ENCODE results near the gene NDOR1. TPM values are rescaled to one million over a fixed set of nuclear protein-coding genes. Genes with fewer than 3 reads are reported as not detected.
"Not testable (repeated sequence)": the region's sequence is repeated elsewhere in the genome, so short reads cannot be mapped to it uniquely, and the experiment has no call there.

NDOR1 gene
- total RNA-seq, 4 donors from 2014 or later, result 8.1 to 18.6 (median 11.6) TPM

GRCh38 chr9:137256856-137257255 lies 51.4 kb downstream of the NDOR1 start:
- WGBS, 2 donors, result 86 to 88% methylated on average over 15 of the region's 15 CpGs
- H3K4me3 ChIP-seq (ENCODE audit: low read depth, poor library complexity, severe bottlenecking), result no peak overlapping the region
- intact Hi-C loops (cut with DNase I; ENCODE audit: low total_unique reads), result no loop called here
- no peak for TF ChIP-seq POLR2A (IDR thresholded peaks at IDR 0.05)
- TF ChIP-seq, protein P1, sequence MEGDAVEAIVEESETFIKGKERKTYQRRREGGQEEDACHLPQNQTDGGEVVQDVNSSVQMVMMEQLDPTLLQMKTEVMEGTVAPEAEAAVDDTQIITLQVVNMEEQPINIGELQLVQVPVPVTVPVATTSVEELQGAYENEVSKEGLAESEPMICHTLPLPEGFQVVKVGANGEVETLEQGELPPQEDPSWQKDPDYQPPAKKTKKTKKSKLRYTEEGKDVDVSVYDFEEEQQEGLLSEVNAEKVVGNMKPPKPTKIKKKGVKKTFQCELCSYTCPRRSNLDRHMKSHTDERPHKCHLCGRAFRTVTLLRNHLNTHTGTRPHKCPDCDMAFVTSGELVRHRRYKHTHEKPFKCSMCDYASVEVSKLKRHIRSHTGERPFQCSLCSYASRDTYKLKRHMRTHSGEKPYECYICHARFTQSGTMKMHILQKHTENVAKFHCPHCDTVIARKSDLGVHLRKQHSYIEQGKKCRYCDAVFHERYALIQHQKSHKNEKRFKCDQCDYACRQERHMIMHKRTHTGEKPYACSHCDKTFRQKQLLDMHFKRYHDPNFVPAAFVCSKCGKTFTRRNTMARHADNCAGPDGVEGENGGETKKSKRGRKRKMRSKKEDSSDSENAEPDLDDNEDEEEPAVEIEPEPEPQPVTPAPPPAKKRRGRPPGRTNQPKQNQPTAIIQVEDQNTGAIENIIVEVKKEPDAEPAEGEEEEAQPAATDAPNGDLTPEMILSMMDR (IDR thresholded peaks at IDR 0.05), result no peak
- DNase-seq (ENCODE audit: low spot score in 2 of 2), result no peak

DNA sequence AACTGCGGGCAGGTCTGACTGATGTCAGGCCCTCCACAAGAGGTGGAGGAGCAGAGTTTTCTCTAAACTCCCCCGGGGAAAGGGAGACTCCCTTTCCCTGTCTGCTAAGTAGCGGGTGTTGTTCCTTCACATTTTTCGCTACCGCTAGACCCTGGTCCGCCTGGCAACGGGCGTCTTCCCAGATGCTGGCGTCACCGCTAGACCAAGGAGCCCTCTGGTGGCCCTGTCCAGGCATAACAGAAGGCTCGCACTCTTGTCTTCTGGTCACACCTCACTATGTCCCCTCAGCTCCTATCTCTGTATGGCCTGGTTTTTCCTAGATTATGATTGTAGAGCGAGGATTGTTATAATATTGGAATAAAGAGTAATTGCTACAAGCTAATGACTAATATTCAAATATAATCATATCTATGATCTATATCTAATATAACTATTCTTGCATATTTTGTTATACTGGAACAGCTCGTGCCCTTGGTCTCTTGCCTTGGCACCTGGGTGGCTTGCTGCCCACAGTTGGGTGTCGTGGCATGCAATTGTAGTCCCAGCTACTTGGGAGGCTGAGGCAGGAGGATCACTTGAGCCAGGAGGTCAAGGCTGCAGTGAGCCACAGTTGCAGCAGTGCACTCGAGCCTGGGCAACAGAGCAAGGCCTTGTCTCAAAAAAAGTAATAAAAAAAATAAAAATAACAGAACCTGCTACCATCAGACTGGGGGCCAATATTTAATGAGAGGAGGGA lies 56.8 kb downstream of the NDOR1 start:
- DNase-seq (ENCODE audit: low spot score in 2 of 2); H3K4me3 ChIP-seq (ENCODE audit: low read depth, poor library complexity, severe bottlenecking); intact Hi-C loops (cut with DNase I; ENCODE audit: low total_unique reads): not testable (repeated sequence)
- 46 to 55% methylated on average over 7 to 10 of the region's 15 CpGs for WGBS, 2 donors

DNA sequence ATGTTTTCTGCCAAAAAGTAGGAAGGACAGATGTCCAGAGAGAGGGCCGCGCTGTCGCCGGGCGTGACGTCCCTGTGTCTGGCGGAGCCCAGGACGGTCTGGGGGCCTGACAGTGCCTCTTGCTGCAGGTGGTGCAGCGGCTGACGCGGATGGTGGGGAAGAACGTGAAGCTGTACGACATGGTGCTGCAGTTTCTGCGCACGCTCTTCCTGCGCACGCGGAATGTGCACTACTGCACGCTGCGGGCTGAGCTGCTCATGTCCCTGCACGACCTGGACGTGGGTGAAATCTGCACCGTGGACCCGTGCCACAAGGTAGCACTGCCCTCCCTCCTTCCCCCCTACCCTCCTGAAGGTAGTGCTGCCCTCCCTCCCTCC lies 57.4 kb downstream of the NDOR1 start:
- 86 to 90% methylated on average over 24 of the region's 24 CpGs for WGBS, 2 donors
- H3K4me3 ChIP-seq (ENCODE audit: low read depth, poor library complexity, severe bottlenecking), result no peak overlapping the region
- TF ChIP-seq, protein P1 (IDR thresholded peaks at IDR 0.05), result no peak
- no peak for TF ChIP-seq POLR2A (IDR thresholded peaks at IDR 0.05)
- no peak for DNase-seq (ENCODE audit: low spot score in 2 of 2)
- intact Hi-C loops (cut with DNase I; ENCODE audit: low total_unique reads), result no loop called here

DNA sequence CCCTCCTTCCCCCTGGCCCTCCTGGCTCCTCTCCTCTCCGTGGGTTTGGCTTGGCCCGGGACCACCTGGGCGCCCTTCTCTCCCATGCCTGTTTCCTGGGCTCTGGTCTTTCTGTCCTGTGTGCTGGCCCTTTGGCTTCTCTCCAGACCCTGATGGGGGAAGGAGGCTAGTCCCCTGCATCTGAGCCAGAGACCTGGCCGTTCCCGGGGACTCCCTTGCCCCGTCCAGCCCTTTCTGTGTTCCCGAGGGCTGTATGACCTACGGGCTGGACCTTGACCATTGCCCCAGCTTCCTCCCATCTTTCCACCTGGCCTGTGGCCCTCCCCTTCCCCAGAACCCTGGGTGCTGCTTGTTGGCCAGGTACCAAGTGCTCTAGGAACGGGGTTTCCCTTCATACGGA lies 58.0 kb downstream of the NDOR1 start:
- intact Hi-C loops (cut with DNase I; ENCODE audit: low total_unique reads), result no loop called here
- WGBS, 2 donors, result 82 to 86% methylated on average over 10 of the region's 10 CpGs
- TF ChIP-seq, protein P1 (IDR thresholded peaks at IDR 0.05), result no peak
- TF ChIP-seq POLR2A (IDR thresholded peaks at IDR 0.05), result no peak

GRCh38 chr9:137264067-137264466 lies 58.6 kb downstream of the NDOR1 start:
- intact Hi-C loops (cut with DNase I; ENCODE audit: low total_unique reads), result no loop called here
- WGBS, 2 donors, result 92 to 94% methylated on average over 18 to 22 of the region's 22 CpGs
- no peak overlapping the region for H3K4me3 ChIP-seq (ENCODE audit: low read depth, poor library complexity, severe bottlenecking)
- DNase-seq (ENCODE audit: low spot score in 2 of 2), result no peak
- no peak for TF ChIP-seq POLR2A (IDR thresholded peaks at IDR 0.05)
- TF ChIP-seq, protein P1 (IDR thresholded peaks at IDR 0.05), result no peak

More for the DNA sequence above, 58.0 kb downstream of the NDOR1 start:
- no peak overlapping the region for H3K4me3 ChIP-seq (ENCODE audit: low read depth, poor library complexity, severe bottlenecking)
- no peak for DNase-seq (ENCODE audit: low spot score in 2 of 2)

GRCh38 chr9:137265496-137266161 lies 60.1 kb downstream of the NDOR1 start:
- WGBS, 2 donors, result 92 to 93% methylated on average over 23 to 29 of the region's 29 CpGs
- no peak for TF ChIP-seq POLR2A (IDR thresholded peaks at IDR 0.05)
- TF ChIP-seq, protein P1 (IDR thresholded peaks at IDR 0.05), result no peak
- intact Hi-C loops (cut with DNase I; ENCODE audit: low total_unique reads), result no loop called here
- no peak overlapping the region for H3K4me3 ChIP-seq (ENCODE audit: low read depth, poor library complexity, severe bottlenecking)
- DNase-seq (ENCODE audit: low spot score in 2 of 2), result no peak
